Activated T-helper 1 cell treated with anti-CD3 and anti-CD28 coated beads, Interleukin-2, amount 50 U/mL, for 16 hours (primary cell): ENCODE results near the gene RSPO1.

Experiments used
- DNase-seq, 2 donors: peaks; one replicate each; pipeline ENCODE4 v3.0.0-alpha.2; 2020; ENCODE audit warnings: low read depth in 1 of 2, low spot score in 1 of 2

The RSPO1 gene

DNA sequence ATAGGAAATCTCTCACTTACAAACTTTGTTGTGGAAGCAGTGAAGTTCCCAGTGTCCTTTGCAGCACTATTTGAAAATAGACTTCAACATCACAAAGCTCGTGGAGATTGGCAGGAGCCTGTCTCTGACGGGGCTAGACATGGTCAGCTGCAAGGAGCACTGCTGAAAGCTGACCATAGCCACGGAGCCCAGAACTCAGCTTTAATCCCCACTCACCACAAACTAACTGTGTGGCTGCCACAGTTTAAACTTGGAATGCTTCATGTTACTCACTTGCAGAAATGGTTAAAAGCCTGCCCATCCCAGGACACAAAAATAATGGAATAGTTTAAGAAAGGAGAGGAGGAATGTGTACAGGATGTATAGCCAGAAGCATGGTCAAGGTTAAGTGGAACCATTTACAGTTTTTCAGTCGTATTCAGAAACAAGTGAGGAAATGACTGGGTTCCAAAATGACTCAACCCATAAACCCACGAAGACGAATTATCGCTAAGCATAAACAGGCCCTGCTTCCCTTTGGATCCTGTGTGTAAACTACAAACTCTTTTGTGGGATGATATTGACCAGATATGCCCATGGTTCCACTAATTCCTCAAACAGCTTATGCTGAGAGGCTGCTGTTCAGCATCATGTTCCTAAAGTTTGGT lies 59.7 kb downstream of the RSPO1 start:
- DNase-seq: no peak

DNA sequence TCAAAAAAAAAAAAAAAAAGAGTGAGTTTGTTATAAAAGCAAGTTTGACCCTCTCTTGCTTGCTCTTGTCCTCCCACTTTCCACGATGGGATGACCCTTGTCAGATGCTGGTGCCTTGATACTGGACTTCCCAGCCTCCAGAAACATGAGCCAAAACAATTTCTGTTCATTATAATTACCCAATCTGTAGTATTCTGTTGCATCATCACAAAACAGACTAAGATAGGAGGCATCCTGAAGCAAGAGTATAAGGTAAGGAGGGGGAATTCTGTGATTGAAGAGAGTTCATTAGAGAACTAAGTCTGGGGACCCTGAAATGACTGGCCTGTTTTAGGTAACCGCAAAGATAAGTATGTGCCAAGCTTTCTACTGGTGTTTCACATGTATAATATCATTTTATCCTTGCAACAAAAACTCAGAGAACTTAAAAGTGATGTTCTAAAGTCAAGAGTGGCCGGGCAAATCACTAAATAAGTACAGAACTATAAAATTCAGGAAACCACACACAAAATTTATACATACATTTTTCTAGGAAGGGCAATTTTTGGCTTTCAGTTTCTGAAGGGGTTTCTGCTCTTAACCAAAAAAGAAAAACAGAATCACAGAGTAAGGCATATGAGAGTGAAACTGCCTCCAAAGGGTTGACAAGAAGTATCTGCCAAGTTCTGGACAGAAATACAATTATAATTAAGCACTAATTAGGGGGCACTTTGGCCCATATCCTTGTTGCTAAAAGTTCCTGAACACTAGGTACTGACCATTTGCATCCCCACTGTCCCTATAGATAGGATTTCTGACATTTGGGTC lies 64.0 kb downstream of the RSPO1 start:
- no peak for DNase-seq

DNA sequence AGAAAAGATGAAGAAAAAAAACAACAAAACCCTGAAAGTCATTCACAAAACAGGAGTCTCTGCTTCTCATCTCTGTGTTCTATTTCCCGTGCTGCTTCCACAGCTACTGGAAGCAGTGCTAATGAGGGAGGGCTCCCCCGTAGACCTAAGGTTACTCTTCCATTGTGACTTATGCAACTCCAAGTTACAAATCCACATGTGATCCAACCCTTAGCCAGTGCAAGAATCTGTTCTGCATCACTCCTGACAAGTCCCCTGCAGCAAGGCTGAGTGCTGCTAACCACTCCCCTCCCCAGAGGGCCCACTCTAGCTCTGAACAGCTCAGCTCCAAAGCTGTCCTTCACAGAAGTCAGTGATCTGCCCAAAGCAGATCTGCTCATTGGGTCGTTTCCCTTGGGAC lies 67.7 kb downstream of the RSPO1 start:
- no peak for DNase-seq

DNA sequence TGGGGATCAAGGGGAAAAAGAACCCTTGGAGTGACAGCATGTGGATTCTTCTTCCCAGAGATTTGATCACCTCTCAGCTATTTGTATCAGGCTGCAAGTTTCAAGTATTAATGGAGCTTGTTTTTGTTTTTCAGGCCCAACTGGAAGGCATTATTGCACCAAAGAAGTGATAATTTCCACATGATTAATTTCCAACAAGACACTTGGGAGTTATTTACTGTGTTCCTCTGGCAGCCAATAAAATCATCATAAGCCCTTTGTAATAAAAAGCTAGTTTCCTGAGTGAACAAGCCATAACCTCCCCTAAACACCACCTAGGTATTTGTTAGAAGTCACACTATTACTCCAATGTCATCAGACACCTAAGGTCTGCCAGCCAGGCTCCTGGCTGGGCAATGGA lies 69.8 kb downstream of the RSPO1 start:
- DNase-seq: no peak

DNA sequence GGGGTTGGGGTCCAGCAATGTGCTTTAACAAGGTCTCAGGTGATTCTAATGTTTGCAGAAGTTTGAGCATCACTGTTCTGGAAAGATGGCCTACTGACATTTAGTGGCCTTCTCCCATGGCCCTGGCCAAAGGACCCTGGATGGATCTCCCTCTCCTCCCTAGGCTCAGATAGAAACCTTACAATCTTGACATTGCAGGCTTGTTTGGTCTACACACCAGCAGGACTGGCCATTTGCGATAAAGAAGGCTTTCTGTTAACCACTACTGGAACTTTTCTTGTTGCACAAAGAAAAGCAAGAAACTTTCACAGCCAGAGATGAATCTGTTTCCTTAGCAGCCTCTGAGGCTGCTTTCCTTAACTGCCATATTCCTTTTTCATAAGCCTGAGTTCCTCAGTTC lies 71.7 kb downstream of the RSPO1 start:
- DNase-seq: no peak
